DOHH2 (cell line): Measurements from ENCODE around the gene ZNF668.

Source experiments
- EZH2phosphoT487 ChIP-seq: fragments of 200-600 bp; sonication (generic); IDR thresholded peaks from 2 replicates; pipeline ENCODE4 v1.6.1; 2017; ENCODE audit warnings: borderline replicate concordance, mild to moderate bottlenecking, antibody characterized with exemption, low read length, moderate library complexity, mixed read lengths
- TF ChIP-seq, protein P1 (sequence below): fragments of 200-600 bp; sonication (generic); IDR thresholded peaks from one replicate; pipeline ENCODE4 v1.5.1; 2014; ENCODE audit warnings: antibody characterized with exemption, mild to moderate bottlenecking, low read depth, low read length; ENCODE audit not compliant: poor library complexity, severe bottlenecking

DNA sequence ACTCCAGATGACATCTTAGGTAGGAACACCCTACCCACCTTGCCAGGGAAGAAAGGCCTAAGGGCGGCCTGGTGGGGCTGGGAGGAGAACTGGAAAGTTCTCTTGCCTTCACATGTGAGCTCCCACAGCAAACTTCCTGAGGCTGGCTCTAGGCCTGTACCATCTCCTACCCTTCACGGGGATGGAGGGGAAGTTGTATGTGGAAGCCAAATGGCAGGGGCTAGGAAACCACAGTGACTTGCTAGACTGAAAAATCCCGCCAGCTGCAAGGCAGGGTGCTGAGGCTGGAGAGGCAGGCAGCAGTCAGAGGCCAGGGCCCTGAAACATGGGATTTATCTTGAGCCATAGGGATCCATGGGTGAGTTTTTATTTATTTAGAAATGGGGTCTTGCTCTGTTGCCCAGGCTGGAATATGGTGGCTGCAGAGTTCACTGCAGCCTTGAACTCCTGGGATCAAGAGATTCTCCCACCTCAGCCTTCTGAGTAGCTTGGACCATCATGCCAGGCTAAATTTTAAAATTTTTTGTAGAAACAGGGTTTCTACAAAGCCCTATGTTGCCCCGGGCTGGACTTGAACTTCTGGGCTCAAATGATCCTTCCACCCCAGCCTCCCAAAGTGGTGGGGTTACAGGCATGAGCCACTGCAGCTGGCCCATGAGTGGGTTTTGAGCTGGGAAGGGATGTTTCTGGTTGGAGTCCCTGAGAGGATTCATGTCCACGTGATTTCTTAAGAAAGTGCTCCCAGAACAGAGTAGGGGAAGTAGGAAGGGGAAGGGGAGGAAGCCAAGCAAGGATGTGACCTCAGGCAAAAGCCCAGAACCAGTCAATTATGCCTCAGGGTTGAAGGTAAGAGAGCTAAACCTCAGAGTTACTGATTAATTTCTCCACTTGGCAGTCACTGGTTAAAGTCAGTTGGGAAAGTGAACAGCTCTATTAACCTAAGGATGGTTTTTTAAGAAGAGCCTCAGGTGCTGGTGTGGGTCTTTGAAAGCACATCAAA is 39.4 kb upstream of the ZNF668 start:
- TF ChIP-seq, protein P1, sequence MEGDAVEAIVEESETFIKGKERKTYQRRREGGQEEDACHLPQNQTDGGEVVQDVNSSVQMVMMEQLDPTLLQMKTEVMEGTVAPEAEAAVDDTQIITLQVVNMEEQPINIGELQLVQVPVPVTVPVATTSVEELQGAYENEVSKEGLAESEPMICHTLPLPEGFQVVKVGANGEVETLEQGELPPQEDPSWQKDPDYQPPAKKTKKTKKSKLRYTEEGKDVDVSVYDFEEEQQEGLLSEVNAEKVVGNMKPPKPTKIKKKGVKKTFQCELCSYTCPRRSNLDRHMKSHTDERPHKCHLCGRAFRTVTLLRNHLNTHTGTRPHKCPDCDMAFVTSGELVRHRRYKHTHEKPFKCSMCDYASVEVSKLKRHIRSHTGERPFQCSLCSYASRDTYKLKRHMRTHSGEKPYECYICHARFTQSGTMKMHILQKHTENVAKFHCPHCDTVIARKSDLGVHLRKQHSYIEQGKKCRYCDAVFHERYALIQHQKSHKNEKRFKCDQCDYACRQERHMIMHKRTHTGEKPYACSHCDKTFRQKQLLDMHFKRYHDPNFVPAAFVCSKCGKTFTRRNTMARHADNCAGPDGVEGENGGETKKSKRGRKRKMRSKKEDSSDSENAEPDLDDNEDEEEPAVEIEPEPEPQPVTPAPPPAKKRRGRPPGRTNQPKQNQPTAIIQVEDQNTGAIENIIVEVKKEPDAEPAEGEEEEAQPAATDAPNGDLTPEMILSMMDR = no peak
- no peak for TF ChIP-seq EZH2phosphoT487
